B cell (primary cell): ENCODE measurements around the gene GRAP. TPM values are rescaled to one million over a fixed set of nuclear protein-coding genes. Genes with fewer than 3 reads are reported as not detected.
A peak's percentile ranks its signal among the peaks of the same experiment; 100 is the strongest.

Experiments used
- ATAC-seq: fragments of 200-7000 bp; cut with Tn5 transposase; one replicate; pipeline ENCODE4 v1.10.0; 2021; ENCODE audit warnings: low read depth, mild to moderate bottlenecking, moderate number of reproducible peaks, moderate library complexity
- CTCF ChIA-PET: fragments of 350-600 bp; sonication (Branson Sonifier 250); formaldehyde crosslinking; loops from one replicate; lab custom pipeline; 2021; ENCODE audit warnings: antibody characterized with exemption, inconsistent platforms; lab: Charles Lee
- POLR2A ChIA-PET: fragments of 350-600 bp; sonication (Branson Sonifier 250); formaldehyde crosslinking; loops from one replicate; lab custom pipeline; 2021; ENCODE audit warnings: antibody characterized with exemption; lab: Charles Lee
- DNase-seq: peaks from one replicate; pipeline ENCODE4 v3.0.0; 2013
- H2AFZ ChIP-seq: 2 replicates; pipeline ENCODE4 v1.6.1; 2012; ENCODE audit warnings: mild to moderate bottlenecking, low read depth, low read length; ENCODE audit not compliant: insufficient read depth, poor library complexity, severe bottlenecking
- H3K27ac ChIP-seq, 2 donors: 1 replicate in 1 of 2; 2 replicates in 1 of 2; pipeline ENCODE4 v1.5.1; 2012 to 2013; ENCODE audit warnings: low read length in 2 of 2, mild to moderate bottlenecking in 2 of 2, moderate library complexity in 1 of 2
- H3K27me3 ChIP-seq, 4 experiments: fragments of 200-600 bp in 1 of 4; sonication (generic) in 1 of 4; replicated peaks in 1 of 4; 1 replicate in 2 of 4; 2 replicates in 2 of 4; pipeline versions ENCODE4 v1.6.1 to v1.7.0; 2013 to 2016; ENCODE audit warnings: low read length in 3 of 4, mild to moderate bottlenecking in 2 of 4, mixed read lengths in 1 of 4, moderate library complexity in 1 of 4; ENCODE audit not compliant: insufficient read depth in 4 of 4, control insufficient read depth in 3 of 4; ENCODE audit errors: control extremely low read depth in 1 of 4
- H3K36me3 ChIP-seq, 2 experiments: replicated peaks in 1 of 2; 1 replicate in 1 of 2; 2 replicates in 1 of 2; pipeline versions ENCODE4 v1.6.1 to v1.7.1; 2013; ENCODE audit warnings: low read length in 1 of 2; ENCODE audit not compliant: insufficient read depth in 2 of 2, control insufficient read depth in 1 of 2; ENCODE audit errors: control extremely low read depth in 1 of 2, extremely low read depth in 1 of 2
- H3K4me1 ChIP-seq, 2 donors: fragments of 200-600 bp in 1 of 2; sonication (generic) in 1 of 2; 1 replicate in 1 of 2; 2 replicates in 1 of 2; pipeline versions ENCODE4 v1.5.1 to v1.6.1; 2013 to 2017; ENCODE audit warnings: low read length in 2 of 2; ENCODE audit not compliant: control insufficient read depth in 2 of 2, insufficient read depth in 2 of 2
- H3K4me2 ChIP-seq: replicated peaks from 2 replicates; pipeline ENCODE3; 2012; ENCODE audit warnings: mild to moderate bottlenecking, low read depth, low read length; ENCODE audit not compliant: poor library complexity, severe bottlenecking
- H3K4me3 ChIP-seq, 5 experiments: fragments of 200-600 bp in 1 of 5; sonication (generic) in 1 of 5; 1 replicate in 3 of 5; 2 replicates in 2 of 5; pipeline versions ENCODE4 v1.5.1 to v1.7.0; 2011 to 2016; ENCODE audit warnings: low read length in 4 of 5, mild to moderate bottlenecking in 4 of 5, low read depth in 2 of 5, control low read depth in 1 of 5, moderate library complexity in 1 of 5; ENCODE audit not compliant: insufficient read depth in 1 of 5; ENCODE audit errors: control extremely low read depth in 1 of 5, extremely low read depth in 1 of 5
- H3K79me2 ChIP-seq: fragments of 200-600 bp; sonication (generic); one replicate; pipeline ENCODE4 v1.6.0; 2016; ENCODE audit warnings: low read length; ENCODE audit not compliant: control insufficient read depth, insufficient read depth
- H3K9ac ChIP-seq: fragments of 200-600 bp; sonication (generic); 2 replicates; pipeline ENCODE4 v1.6.1; 2017; ENCODE audit warnings: mild to moderate bottlenecking, low read length, moderate library complexity
- H3K9me3 ChIP-seq, 3 donors: one replicate each; pipeline versions ENCODE4 v1.6.1 to v1.7.1; 2013; ENCODE audit warnings: low read length in 2 of 3; ENCODE audit not compliant: control insufficient read depth in 2 of 3, insufficient read depth in 1 of 3; ENCODE audit errors: control extremely low read depth in 1 of 3
- H4K20me1 ChIP-seq: 2 replicates; pipeline ENCODE4 v1.6.0; 2012; ENCODE audit warnings: mild to moderate bottlenecking, low read length; ENCODE audit not compliant: insufficient read depth, control insufficient read depth, poor library complexity, severe bottlenecking
- H3K27ac Mint-ChIP-seq: one replicate; pipeline ENCODE4 v1.8.0; 2021; ENCODE audit warnings: mixed read lengths
- H3K27me3 Mint-ChIP-seq: one replicate; pipeline ENCODE4 v1.8.0; 2021; ENCODE audit warnings: mixed read lengths
- H3K4me1 Mint-ChIP-seq: one replicate; pipeline ENCODE4 v1.8.0; 2021; ENCODE audit warnings: mixed read lengths
- H3K4me3 Mint-ChIP-seq: one replicate; pipeline ENCODE4 v1.8.0; 2021; ENCODE audit warnings: mixed read lengths
- H3K9me3 Mint-ChIP-seq: one replicate; pipeline ENCODE4 v1.8.0; 2022; ENCODE audit warnings: mixed read lengths; ENCODE audit not compliant: insufficient read depth
- EZH2 ChIP-seq: IDR thresholded peaks from 2 replicates; pipeline ENCODE4 v1.6.1; 2012; ENCODE audit warnings: borderline replicate concordance, low read depth, mild to moderate bottlenecking, moderate library complexity, low read length; ENCODE audit not compliant: insufficient read depth, poor library complexity, severe bottlenecking
- WGBS: methylation state at CpG from one replicate; pipeline ENCODE4 v1.1.5; 2013; ENCODE audit warnings: missing lambda C conversion rate; ENCODE audit not compliant: insufficient coverage; 5-methylcytosine and 5-hydroxymethylcytosine counted together
- intact Hi-C: fragments of 100-400 bp; cut with micrococcal nuclease; formaldehyde crosslinking; loops from one replicate; pipeline ENCODE4 v1.10.0; 2022
- polyA plus RNA-seq: library from polyadenylated mRNA; depleted of rRNA; stranded (reverse); fragments of >200 nt; gene quantifications from 2 replicates; pipeline ENCODE4 v1.2.3, GENCODE V29; 2012
- total RNA-seq, 2 donors: library from RNA; stranded (reverse); fragments of 120-200 nt in 1 of 2; gene quantifications; 1 replicate in 1 of 2; 2 replicates in 1 of 2; pipeline versions ENCODE4 v1.2.3 to v1.2.4, GENCODE V29; 2013 to 2022
- TF ChIP-seq, protein P1 (sequence below): fragments of 200-600 bp; IDR thresholded peaks from one replicate; pipeline ENCODE4 v1.8.0; 2022; ENCODE audit warnings: antibody characterized with exemption, mild to moderate bottlenecking

The GRAP gene
- total and polyA plus RNA-seq, 2 donors (not counting 1 experiment from before 2014, with no cell fraction given), result 59.8 to 93.2 TPM

DNA sequence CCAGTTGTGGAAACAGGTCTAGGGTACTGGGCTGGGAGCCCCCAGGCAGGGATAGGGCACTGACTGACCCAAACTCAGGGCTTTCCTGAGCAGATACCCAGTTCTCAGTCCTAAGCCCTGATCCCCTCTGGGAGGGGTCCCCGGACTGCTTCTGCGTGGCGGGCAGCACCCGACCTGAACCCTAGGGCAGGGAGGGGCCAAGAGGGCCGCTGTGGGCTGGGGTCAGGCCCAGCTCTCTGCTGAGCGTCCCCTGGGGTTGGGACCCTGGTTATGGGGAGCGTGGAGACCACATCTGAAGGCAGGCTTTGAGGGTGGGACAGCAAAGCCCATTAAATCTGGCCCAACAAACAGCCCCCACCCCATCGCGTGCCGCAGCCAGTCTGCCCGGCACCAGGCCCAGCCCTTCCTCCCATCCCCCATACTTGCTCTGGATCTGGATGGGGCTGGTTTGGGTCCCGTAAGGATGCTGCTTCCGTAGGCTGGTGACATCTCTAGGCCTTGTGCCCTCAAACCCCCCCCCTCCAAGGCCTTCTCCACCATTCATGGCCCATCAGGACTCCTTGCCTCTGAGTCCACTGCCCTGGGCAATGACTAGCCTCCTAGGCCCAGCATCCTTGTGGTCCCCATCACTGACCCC, 41.5 kb downstream of the GRAP start:
- ATAC-seq, result no peak
- Histone ChIP-seq H4K20me1 (peaks cover 21% of the 10 kb centered on the region), H3K79me2 (no peaks in the 10 kb centered on the region), H3K4me2 (peak overlapping the region; percentile 97), H2AFZ (peak overlapping the region; percentile 74), H3K4me3 (peak overlapping the region in 4 of 5 experiments; percentile 72 to 85 (median 81)), H3K9me3 (no peaks in the 10 kb centered on the region), H3K27me3 (no peaks in the 10 kb centered on the region), H3K4me1 (peaks cover 26 to 40% of the 10 kb centered on the region in 2 donors), H3K9ac (peak overlapping the region; percentile 76), H3K27ac (peak overlapping the region; percentile 48 to 78), H3K36me3 (peaks cover 0 to 3% of the 10 kb centered on the region in 2 experiments)
- peak; percentile 31 for DNase-seq
- Mint-ChIP-seq H3K4me1 (peaks cover 40% of the 10 kb centered on the region), H3K4me3 (peak overlapping the region; percentile 74), H3K9me3 (no peaks in the 10 kb centered on the region), H3K27me3 (no peaks in the 10 kb centered on the region), H3K27ac (peak overlapping the region; percentile 84)
- ChIA-PET CTCF (interaction anchor here (1.1 to 4.0 kb wide), 2 partner anchors 9 to 43 kb away, joined by 5 to 21 read pairs; no protein-coding TSS in a partner anchor), POLR2A (interaction anchor here (1.0 kb wide), 1 partner anchor 13 kb away, joined by 5 read pairs; no protein-coding TSS in a partner anchor)
- intact Hi-C loops, result no loop called here
- TF ChIP-seq, protein P1, sequence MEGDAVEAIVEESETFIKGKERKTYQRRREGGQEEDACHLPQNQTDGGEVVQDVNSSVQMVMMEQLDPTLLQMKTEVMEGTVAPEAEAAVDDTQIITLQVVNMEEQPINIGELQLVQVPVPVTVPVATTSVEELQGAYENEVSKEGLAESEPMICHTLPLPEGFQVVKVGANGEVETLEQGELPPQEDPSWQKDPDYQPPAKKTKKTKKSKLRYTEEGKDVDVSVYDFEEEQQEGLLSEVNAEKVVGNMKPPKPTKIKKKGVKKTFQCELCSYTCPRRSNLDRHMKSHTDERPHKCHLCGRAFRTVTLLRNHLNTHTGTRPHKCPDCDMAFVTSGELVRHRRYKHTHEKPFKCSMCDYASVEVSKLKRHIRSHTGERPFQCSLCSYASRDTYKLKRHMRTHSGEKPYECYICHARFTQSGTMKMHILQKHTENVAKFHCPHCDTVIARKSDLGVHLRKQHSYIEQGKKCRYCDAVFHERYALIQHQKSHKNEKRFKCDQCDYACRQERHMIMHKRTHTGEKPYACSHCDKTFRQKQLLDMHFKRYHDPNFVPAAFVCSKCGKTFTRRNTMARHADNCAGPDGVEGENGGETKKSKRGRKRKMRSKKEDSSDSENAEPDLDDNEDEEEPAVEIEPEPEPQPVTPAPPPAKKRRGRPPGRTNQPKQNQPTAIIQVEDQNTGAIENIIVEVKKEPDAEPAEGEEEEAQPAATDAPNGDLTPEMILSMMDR, result no peak
- no peak for TF ChIP-seq EZH2
- 96% methylated on average over 10 of the region's 13 CpGs for WGBS
